GM23338 (cell line): ENCODE results near the gene MCM3AP.

Experiments
- CREB1 ChIP-seq: fragments of 250-450 bp; sonication (Bioruptor Pico); IDR thresholded peaks from 2 replicates; pipeline ENCODE4 v1.5.0; 2020; ENCODE audit warnings: low read depth, mild to moderate bottlenecking, moderate library complexity
- CTCF ChIP-seq, 2 experiments: fragments of 200-600 bp in 1 of 2; sonication (generic) in 1 of 2; conservative IDR thresholded peaks; 2 replicates each; pipeline versions ENCODE4 v1.5.1 to v1.6.1; 2016 to 2017; ENCODE audit warnings: antibody characterized with exemption in 2 of 2, low read depth in 2 of 2, mild to moderate bottlenecking in 2 of 2, moderate library complexity in 1 of 2
- ETS1 ChIP-seq: IDR thresholded peaks from 2 replicates; pipeline ENCODE4 v1.6.1; 2016; ENCODE audit warnings: antibody characterized with exemption
- EZH2 ChIP-seq: fragments of 200-600 bp; sonication (generic); IDR thresholded peaks from one replicate; pipeline ENCODE4 v1.8.0; 2017; ENCODE audit warnings: antibody characterized with exemption, mild to moderate bottlenecking, low read depth; ENCODE audit not compliant: unreplicated experiment
- EZH2phosphoT487 ChIP-seq: fragments of 200-600 bp; sonication (generic); IDR thresholded peaks from one replicate; pipeline ENCODE4 v1.8.1; 2018; ENCODE audit warnings: antibody characterized with exemption; ENCODE audit not compliant: unreplicated experiment
- JUNB ChIP-seq: IDR thresholded peaks from one replicate; pipeline ENCODE4 v1.6.1; 2016; ENCODE audit warnings: antibody characterized with exemption; ENCODE audit not compliant: unreplicated experiment
- NANOG ChIP-seq: IDR thresholded peaks from 2 replicates; pipeline ENCODE4 v1.6.1; 2016; ENCODE audit warnings: antibody characterized with exemption, borderline replicate concordance
- POLR2AphosphoS5 ChIP-seq: IDR thresholded peaks from 2 replicates; pipeline ENCODE4 v1.6.1; 2016; ENCODE audit warnings: antibody characterized with exemption, low read depth
- REST ChIP-seq: IDR thresholded peaks from one replicate; pipeline ENCODE4 v1.6.1; 2018; ENCODE audit warnings: antibody characterized with exemption; ENCODE audit not compliant: unreplicated experiment
- STAT1 ChIP-seq: IDR thresholded peaks from one replicate; pipeline ENCODE4 v1.6.1; 2016; ENCODE audit warnings: antibody characterized with exemption; ENCODE audit not compliant: unreplicated experiment
- ZNF114 ChIP-seq: fragments of 250-450 bp; sonication (Bioruptor Pico); IDR thresholded peaks from 2 replicates; pipeline ENCODE4 v1.5.0; 2020; ENCODE audit warnings: mild to moderate bottlenecking, moderate library complexity
- ZNF331 ChIP-seq: fragments of 250-450 bp; sonication (Bioruptor Pico); IDR thresholded peaks from 2 replicates; pipeline ENCODE4 v1.5.0; 2020; ENCODE audit warnings: low read depth, mild to moderate bottlenecking, moderate library complexity
- ZNF462 ChIP-seq: fragments of 250-450 bp; sonication (Bioruptor Pico); IDR thresholded peaks from 2 replicates; pipeline ENCODE4 v1.5.0; 2020; ENCODE audit warnings: mild to moderate bottlenecking, moderate library complexity

DNA sequence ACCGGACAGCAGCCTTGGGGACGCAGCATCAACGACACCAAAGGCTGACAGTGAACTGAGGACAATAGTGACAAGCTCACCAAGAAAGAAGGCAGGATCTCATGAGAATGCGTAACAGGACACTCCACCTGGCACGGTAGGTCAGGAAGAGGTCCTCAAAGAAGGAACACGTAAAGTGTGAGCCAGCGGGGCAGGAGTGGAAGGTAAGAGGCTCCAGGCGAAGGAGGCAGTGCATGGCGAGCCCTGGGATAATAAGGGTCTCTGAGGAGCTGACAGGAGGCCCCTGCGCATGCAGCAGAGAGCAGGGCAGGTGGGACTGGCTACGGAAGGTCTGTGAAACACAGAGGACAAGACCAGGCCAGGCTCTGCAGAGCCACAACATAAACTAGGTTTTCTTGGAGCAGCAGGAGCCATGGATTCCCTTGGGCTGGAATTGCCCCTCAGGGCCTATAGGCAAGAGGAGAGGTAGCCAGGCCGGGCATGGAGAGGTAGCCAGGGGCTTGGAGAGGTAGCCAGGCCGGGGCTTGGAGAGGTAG, 65.1 kb downstream of the MCM3AP start:
- TF ChIP-seq CTCF (conservative IDR thresholded peaks at IDR 0.05; ENCODE audit: low read depth in 2 of 2) (no peak), POLR2AphosphoS5 (no peak), EZH2 (no peak), EZH2phosphoT487 (no peak), CREB1 (CRISPR knock-in tag) (no peak), REST (no peak), JUNB (no peak), ETS1 (no peak), ZNF462 (CRISPR knock-in tag) (no peak), ZNF114 (CRISPR knock-in tag) (no peak), ZNF331 (no peak), STAT1 (no peak), NANOG (no peak)
